ENCODE results near the gene ATXN1L. TPM values are rescaled to one million over a fixed set of nuclear protein-coding genes. Genes with fewer than 3 reads are reported as not detected.

Gene ATXN1L
- total RNA-seq, 3 donors from 2014 or later (not counting 1 experiment from before 2014, with no cell fraction given) = 59.7 to 66.9 (median 59.8) TPM

DNA sequence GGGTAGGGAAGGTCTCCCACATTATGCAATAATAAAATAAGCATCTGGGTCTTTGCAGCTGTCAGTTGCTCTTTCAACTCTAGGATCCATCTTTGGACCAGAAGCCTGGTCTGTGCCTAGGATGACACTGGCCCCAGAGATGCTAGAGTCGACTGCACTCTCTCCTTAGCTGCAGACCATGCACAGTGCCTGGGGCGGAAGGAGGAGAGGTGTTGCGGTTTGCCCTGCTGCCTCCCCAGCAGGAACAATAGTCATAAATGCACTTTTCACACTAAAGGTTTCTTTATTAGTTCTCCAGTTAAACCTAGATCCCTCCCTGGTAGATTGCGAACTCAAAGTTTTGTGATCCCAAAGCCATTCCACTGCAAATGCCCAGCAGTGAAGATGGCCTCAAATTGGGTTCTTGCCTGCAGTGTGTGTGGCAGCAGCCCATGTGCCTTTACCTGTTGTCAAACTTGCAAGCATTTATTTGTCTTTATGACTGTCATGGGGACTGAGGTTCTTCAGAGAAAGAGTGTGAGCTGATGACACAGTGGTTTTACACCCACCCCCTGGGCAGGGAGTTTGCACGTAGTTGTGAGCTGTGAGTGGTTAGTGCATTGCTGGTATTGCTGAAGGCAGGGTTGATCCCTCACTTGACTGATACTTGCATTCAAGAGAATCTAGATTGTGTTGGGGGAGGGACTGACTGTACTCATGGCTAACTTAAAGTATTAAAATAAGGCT, 10.3 kb downstream of the ATXN1L start:
- intact Hi-C loops (cut with micrococcal nuclease) = no loop called here
- TF ChIP-seq, protein P1, sequence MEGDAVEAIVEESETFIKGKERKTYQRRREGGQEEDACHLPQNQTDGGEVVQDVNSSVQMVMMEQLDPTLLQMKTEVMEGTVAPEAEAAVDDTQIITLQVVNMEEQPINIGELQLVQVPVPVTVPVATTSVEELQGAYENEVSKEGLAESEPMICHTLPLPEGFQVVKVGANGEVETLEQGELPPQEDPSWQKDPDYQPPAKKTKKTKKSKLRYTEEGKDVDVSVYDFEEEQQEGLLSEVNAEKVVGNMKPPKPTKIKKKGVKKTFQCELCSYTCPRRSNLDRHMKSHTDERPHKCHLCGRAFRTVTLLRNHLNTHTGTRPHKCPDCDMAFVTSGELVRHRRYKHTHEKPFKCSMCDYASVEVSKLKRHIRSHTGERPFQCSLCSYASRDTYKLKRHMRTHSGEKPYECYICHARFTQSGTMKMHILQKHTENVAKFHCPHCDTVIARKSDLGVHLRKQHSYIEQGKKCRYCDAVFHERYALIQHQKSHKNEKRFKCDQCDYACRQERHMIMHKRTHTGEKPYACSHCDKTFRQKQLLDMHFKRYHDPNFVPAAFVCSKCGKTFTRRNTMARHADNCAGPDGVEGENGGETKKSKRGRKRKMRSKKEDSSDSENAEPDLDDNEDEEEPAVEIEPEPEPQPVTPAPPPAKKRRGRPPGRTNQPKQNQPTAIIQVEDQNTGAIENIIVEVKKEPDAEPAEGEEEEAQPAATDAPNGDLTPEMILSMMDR (IDR thresholded peaks at IDR 0.05) = no peak
- H3K4me3 ChIP-seq (ENCODE audit: low read length) = no peak overlapping the region
- ATAC-seq = peak; percentile 88 to 93 (median 93)
- no peaks in the 10 kb centered on the region for H3K27me3 ChIP-seq (ENCODE audit: control insufficient read depth, insufficient read depth, low read length)
- 77% methylated on average over 5 of the region's 5 CpGs for WGBS (ENCODE audit: insufficient coverage)
- Mint-ChIP-seq H3K9me3 (no peaks in the 10 kb centered on the region), H3K27me3 (ENCODE audit: low read depth in 2 of 2) (no peaks in the 10 kb centered on the region), H3K27ac (peak overlapping the region; percentile 78 to 80), H3K4me3 (peak overlapping the region; percentile 40), H3K36me3 (no peaks in the 10 kb centered on the region), H3K4me1 (peaks cover 42 to 52% of the 10 kb centered on the region in 2 donors)
- H3K36me3 ChIP-seq (ENCODE audit: control insufficient read depth, insufficient read depth, low read length) = peaks cover 35% of the 10 kb centered on the region
- peak in 1 of 2 donors; percentile 70 for DNase-seq
- H3K4me1 ChIP-seq (ENCODE audit: control insufficient read depth, insufficient read depth, low read length) = peaks cover 25% of the 10 kb centered on the region
- H3K9me3 ChIP-seq (ENCODE audit: control insufficient read depth, insufficient read depth, low read length) = no peaks in the 10 kb centered on the region
- H3K27ac ChIP-seq (ENCODE audit: low read length) = peak overlapping the region; percentile 50

DNA sequence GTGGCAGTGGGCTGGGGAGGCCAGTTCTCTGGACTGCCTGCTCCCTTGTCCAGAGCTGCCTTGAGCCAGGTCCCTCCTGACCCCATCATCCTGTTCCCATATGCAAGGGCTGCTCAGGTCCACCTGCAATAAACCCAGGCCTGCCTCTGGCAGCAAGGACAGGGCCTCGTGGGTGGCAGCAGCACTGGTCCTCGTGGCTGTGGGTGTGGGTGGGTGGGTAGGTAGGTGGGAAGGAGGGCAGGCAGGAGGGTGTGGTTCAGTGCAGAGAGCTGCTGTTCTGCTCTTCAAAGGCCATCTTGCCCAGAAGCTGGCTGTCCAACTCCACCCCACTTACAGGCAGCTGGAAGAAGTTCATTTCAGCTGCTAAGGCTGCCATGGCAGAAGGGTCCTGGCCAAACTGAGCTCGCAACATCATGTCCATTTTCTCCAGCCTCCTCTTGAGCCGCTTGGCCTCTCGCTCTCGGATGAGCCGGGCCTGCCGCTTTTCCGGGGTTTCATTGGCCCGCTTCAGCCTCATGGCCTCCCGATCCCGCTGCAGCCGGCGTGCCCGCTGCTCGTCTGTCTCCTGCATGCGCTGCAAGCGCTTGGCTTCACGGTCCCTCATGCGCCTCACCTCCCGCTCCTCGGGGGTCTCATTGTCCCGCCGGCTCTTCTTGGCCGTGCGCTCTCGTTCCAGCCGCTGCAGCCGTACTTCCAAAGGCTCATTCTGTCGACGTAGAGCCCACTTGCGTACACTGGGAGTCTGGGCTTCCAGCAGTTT, 14.2 kb downstream of the ATXN1L start:
- no peaks in the 10 kb centered on the region for H3K36me3 Mint-ChIP-seq

DNA sequence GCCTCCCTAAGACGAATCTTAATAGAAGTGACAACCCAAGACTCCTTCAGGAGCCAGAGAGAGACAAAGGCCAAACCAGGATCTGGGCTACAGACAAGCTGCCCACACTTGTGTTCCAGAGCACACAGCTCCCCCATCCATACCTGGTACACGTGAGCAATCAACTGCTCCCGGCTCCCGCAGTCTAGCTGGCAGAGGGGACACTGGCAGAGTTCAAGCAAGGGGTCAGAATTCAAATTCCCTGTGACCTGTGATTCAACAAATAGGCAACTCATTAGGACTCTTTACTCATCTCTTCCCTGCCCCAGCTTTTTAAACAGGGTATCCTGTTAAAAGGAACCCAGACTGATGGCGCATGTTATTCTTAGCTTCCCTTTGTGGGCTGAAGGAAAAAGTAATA, 18.2 kb downstream of the ATXN1L start:
- H3K4me3 ChIP-seq (ENCODE audit: low read length) = no peak overlapping the region
- no peaks in the 10 kb centered on the region for H3K27me3 ChIP-seq (ENCODE audit: control insufficient read depth, insufficient read depth, low read length)
- no peaks in the 10 kb centered on the region for H3K4me1 ChIP-seq (ENCODE audit: control insufficient read depth, insufficient read depth, low read length)
- no peaks in the 10 kb centered on the region for H3K9me3 ChIP-seq (ENCODE audit: control insufficient read depth, insufficient read depth, low read length)
- H3K27ac ChIP-seq (ENCODE audit: low read length) = no peak overlapping the region
- Mint-ChIP-seq H3K27me3 (ENCODE audit: low read depth in 2 of 2) (no peaks in the 10 kb centered on the region), H3K4me3 (no peak overlapping the region), H3K27ac (no peak overlapping the region), H3K36me3 (no peaks in the 10 kb centered on the region), H3K9me3 (no peaks in the 10 kb centered on the region), H3K4me1 (peaks cover 5% of the 10 kb centered on the region in 2 donors)
- DNase-seq (no peak), ATAC-seq (no peak)
- intact Hi-C loops (cut with micrococcal nuclease) = no loop called here
- H3K36me3 ChIP-seq (ENCODE audit: control insufficient read depth, insufficient read depth, low read length) = peaks cover 41% of the 10 kb centered on the region
- TF ChIP-seq, protein P1 (IDR thresholded peaks at IDR 0.05) = no peak
- 97% methylated on average over 5 of the region's 5 CpGs for WGBS (ENCODE audit: insufficient coverage)

More for the DNA sequence above, 14.2 kb downstream of the ATXN1L start:
- Histone ChIP-seq H3K36me3 (ENCODE audit: control insufficient read depth, insufficient read depth, low read length) (peaks cover 39% of the 10 kb centered on the region), H3K9me3 (ENCODE audit: control insufficient read depth, insufficient read depth, low read length) (no peaks in the 10 kb centered on the region), H3K4me3 (ENCODE audit: low read length) (no peak overlapping the region), H3K27me3 (ENCODE audit: control insufficient read depth, insufficient read depth, low read length) (no peaks in the 10 kb centered on the region), H3K27ac (ENCODE audit: low read length) (no peak overlapping the region), H3K4me1 (ENCODE audit: control insufficient read depth, insufficient read depth, low read length) (peaks cover 18% of the 10 kb centered on the region)
- Mint-ChIP-seq H3K27me3 (ENCODE audit: low read depth in 2 of 2) (no peaks in the 10 kb centered on the region), H3K4me1 (peaks cover 27 to 31% of the 10 kb centered on the region in 2 donors), H3K27ac (peak overlapping the region in 1 of 2 donors; percentile 69), H3K9me3 (no peaks in the 10 kb centered on the region), H3K4me3 (no peak overlapping the region)
- TF ChIP-seq, protein P1 (IDR thresholded peaks at IDR 0.05) = no peak
- no peak for ATAC-seq
- intact Hi-C loops (cut with micrococcal nuclease) = no loop called here
- WGBS (ENCODE audit: insufficient coverage) = 93% methylated on average over 32 of the region's 32 CpGs
- no peak for DNase-seq

All from natural killer cell (primary cell).